Neural cell (in vitro differentiated cells): ENCODE measurements around the gene TRUB2. TPM values are rescaled to one million over a fixed set of nuclear protein-coding genes. Genes with fewer than 3 reads are reported as not detected.

Source experiments
- H2AFZ ChIP-seq: fragments of 200-600, 300-800 bp; sonication (generic), shearing (Covaris generic); 2 replicates; pipeline ENCODE4 v1.6.0; 2014; ENCODE audit warnings: low read depth, mild to moderate bottlenecking, antibody characterized with exemption, low read length, moderate library complexity
- H3F3A ChIP-seq: fragments of 200-600 bp; shearing (Covaris generic); 2 replicates; pipeline ENCODE4 v1.6.1; 2016; ENCODE audit warnings: mild to moderate bottlenecking, moderate library complexity, mixed read lengths, antibody characterized with exemption, low read length; ENCODE audit not compliant: insufficient read depth, poor library complexity, severe bottlenecking
- H3K27ac ChIP-seq: fragments of 200-600, 300-800 bp; sonication (generic), shearing (Covaris generic); 2 replicates; pipeline ENCODE4 v1.5.1; 2014; ENCODE audit warnings: mild to moderate bottlenecking, low read length, moderate library complexity
- H3K27me3 ChIP-seq: fragments of 300-800, 200-600 bp; sonication (generic), shearing (Covaris generic); 2 replicates; pipeline ENCODE4 v1.6.0; 2014; ENCODE audit warnings: mild to moderate bottlenecking, low read depth, low read length, moderate library complexity; ENCODE audit not compliant: insufficient read depth
- H3K36me3 ChIP-seq: fragments of 300-800, 200-600 bp; sonication (generic), shearing (Covaris generic); 2 replicates; pipeline ENCODE4 v1.5.1; 2014; ENCODE audit warnings: mild to moderate bottlenecking, antibody characterized with exemption, low read length, moderate library complexity; ENCODE audit not compliant: insufficient read depth
- H3K4me2 ChIP-seq: fragments of 300-800, 200-600 bp; sonication (generic), shearing (Covaris generic); 2 replicates; pipeline ENCODE4 v1.6.0; 2014; ENCODE audit warnings: mild to moderate bottlenecking, low read length
- H3K4me3 ChIP-seq: fragments of 300-800, 200-600 bp; sonication (generic), shearing (Covaris generic); 2 replicates; pipeline ENCODE4 v1.5.1; 2014; ENCODE audit warnings: mild to moderate bottlenecking, low read length, moderate library complexity
- H3K79me2 ChIP-seq: fragments of 200-600 bp; shearing (Covaris generic); replicated peaks from 2 replicates; pipeline ENCODE4 v1.6.0; 2014; ENCODE audit warnings: mild to moderate bottlenecking, low read length, moderate library complexity; ENCODE audit not compliant: insufficient read depth
- H3K9ac ChIP-seq: fragments of 300-800, 200-600 bp; sonication (generic), shearing (Covaris generic); 2 replicates; pipeline ENCODE4 v1.6.1; 2016; ENCODE audit warnings: mild to moderate bottlenecking, low read length, mixed read lengths
- H3K9me2 ChIP-seq: fragments of 200-600 bp; shearing (Covaris generic); 2 replicates; pipeline ENCODE4 v1.6.1; 2016; ENCODE audit warnings: mild to moderate bottlenecking, low read length, mixed read lengths; ENCODE audit not compliant: insufficient read depth
- H3K9me3 ChIP-seq: fragments of 200-600, 300-800 bp; sonication (generic), shearing (Covaris generic); 2 replicates; pipeline ENCODE4 v1.6.1; 2016; ENCODE audit warnings: mild to moderate bottlenecking, mixed run types, low read length, moderate library complexity, mixed read lengths
- H4K20me1 ChIP-seq: fragments of 200-600 bp; shearing (Covaris generic); 2 replicates; pipeline ENCODE4 v1.6.1; 2016; ENCODE audit warnings: mild to moderate bottlenecking, mixed run types; ENCODE audit not compliant: insufficient read depth
- EP300 ChIP-seq: fragments of 450-650 bp; conservative IDR thresholded peaks from 2 replicates; pipeline ENCODE4 v1.6.1; 2014; ENCODE audit warnings: antibody characterized with exemption, mild to moderate bottlenecking, moderate library complexity; ENCODE audit not compliant: poor library complexity, severe bottlenecking
- EZH2 ChIP-seq: fragments of 200-600, 300-800 bp; shearing (Covaris generic), sonication (generic); IDR thresholded peaks from 2 replicates; pipeline ENCODE4 v1.6.1; 2014; ENCODE audit warnings: antibody characterized with exemption, low read length, borderline replicate concordance, mild to moderate bottlenecking; ENCODE audit not compliant: insufficient read depth, poor library complexity, severe bottlenecking
- MXI1 ChIP-seq: fragments of 450-650 bp; conservative IDR thresholded peaks from 2 replicates; pipeline ENCODE4 v1.6.1; 2014; ENCODE audit warnings: antibody characterized with exemption, mild to moderate bottlenecking; ENCODE audit not compliant: poor library complexity, severe bottlenecking
- POLR2AphosphoS5 ChIP-seq: IDR thresholded peaks from 2 replicates; pipeline ENCODE4 v1.6.1; 2012
- RAD21 ChIP-seq: fragments of 450-650 bp; conservative IDR thresholded peaks from 2 replicates; pipeline ENCODE4 v1.6.1; 2014; ENCODE audit warnings: antibody characterized with exemption, mild to moderate bottlenecking, moderate library complexity
- REST ChIP-seq: IDR thresholded peaks from 2 replicates; pipeline ENCODE4 v1.6.1; 2012; ENCODE audit warnings: borderline replicate concordance
- SMC3 ChIP-seq: fragments of 450-650 bp; conservative IDR thresholded peaks from 2 replicates; pipeline ENCODE4 v1.6.1; 2014; ENCODE audit warnings: antibody characterized with exemption, mild to moderate bottlenecking, moderate library complexity; ENCODE audit not compliant: poor library complexity
- TAF1 ChIP-seq: IDR thresholded peaks from 2 replicates; pipeline ENCODE4 v1.6.1; 2012; ENCODE audit warnings: low read depth
- polyA plus RNA-seq: library from polyadenylated mRNA; depleted of rRNA; stranded (reverse); fragments of >200 nt; gene quantifications from 2 replicates; pipeline ENCODE4 v1.2.3, GENCODE V29; 2014
- TF ChIP-seq, protein P1 (sequence below): fragments of 450-650 bp; IDR thresholded peaks from 2 replicates; pipeline ENCODE4 v1.5.1; 2014; ENCODE audit warnings: antibody characterized with exemption, mild to moderate bottlenecking, moderate library complexity; ENCODE audit not compliant: poor library complexity, severe bottlenecking

The TRUB2 gene
- polyA plus RNA-seq, 1 donor from 2014 or later = 22.3 TPM

GRCh38 chr9:128298535-128299482 is 23.4 kb downstream of the TRUB2 start:
- Histone ChIP-seq H3K79me2 (no peaks in the 10 kb centered on the region), H3K27ac (no peak overlapping the region), H3K9ac (no peak overlapping the region), H3K9me3 (no peaks in the 10 kb centered on the region), H3K36me3 (no peaks in the 10 kb centered on the region), H3K4me3 (no peak overlapping the region), H3K4me2 (no peak overlapping the region), H3K27me3 (no peaks in the 10 kb centered on the region), H3K9me2 (no peaks in the 10 kb centered on the region), H3F3A (no peaks in the 10 kb centered on the region), H4K20me1 (no peaks in the 10 kb centered on the region), H2AFZ (no peak overlapping the region)
- no peak for TF ChIP-seq EP300
- no peak for TF ChIP-seq MXI1
- TF ChIP-seq EZH2 = no peak
- TF ChIP-seq TAF1 = no peak
- TF ChIP-seq REST = no peak
- TF ChIP-seq RAD21 = no peak
- TF ChIP-seq, protein P1, sequence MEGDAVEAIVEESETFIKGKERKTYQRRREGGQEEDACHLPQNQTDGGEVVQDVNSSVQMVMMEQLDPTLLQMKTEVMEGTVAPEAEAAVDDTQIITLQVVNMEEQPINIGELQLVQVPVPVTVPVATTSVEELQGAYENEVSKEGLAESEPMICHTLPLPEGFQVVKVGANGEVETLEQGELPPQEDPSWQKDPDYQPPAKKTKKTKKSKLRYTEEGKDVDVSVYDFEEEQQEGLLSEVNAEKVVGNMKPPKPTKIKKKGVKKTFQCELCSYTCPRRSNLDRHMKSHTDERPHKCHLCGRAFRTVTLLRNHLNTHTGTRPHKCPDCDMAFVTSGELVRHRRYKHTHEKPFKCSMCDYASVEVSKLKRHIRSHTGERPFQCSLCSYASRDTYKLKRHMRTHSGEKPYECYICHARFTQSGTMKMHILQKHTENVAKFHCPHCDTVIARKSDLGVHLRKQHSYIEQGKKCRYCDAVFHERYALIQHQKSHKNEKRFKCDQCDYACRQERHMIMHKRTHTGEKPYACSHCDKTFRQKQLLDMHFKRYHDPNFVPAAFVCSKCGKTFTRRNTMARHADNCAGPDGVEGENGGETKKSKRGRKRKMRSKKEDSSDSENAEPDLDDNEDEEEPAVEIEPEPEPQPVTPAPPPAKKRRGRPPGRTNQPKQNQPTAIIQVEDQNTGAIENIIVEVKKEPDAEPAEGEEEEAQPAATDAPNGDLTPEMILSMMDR = no peak
- TF ChIP-seq SMC3 = no peak
- TF ChIP-seq POLR2AphosphoS5 = no peak

DNA sequence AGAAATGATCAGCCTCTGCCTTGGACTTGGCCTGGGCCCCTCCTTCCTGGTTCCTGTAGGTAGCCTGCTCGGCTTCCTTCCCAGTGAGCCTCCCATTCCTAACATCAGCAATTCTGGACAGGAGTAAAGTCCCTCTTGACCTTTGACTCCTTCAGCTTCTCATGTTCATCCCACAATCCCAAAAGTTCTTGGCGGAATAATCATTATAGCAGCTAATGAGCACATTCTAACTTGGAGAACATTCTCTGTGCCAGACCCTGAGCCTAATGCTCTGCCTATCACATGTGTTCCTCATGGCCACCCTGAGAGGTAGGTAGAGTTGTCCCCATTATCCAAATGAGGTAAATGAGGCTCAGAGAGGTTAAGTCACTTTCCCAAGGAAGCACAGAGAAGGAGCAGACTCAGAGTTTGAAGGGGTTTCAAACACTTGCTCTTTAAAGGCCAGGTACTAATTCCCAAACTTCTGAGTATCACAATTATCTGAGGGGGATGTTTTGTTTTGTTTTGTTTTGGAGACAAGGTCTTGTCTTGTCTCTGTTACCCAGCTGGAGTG is 24.9 kb downstream of the TRUB2 start:
- Histone ChIP-seq H3K9ac (no peak overlapping the region), H3K27ac (no peak overlapping the region), H3K4me2 (no peak overlapping the region), H4K20me1 (no peaks in the 10 kb centered on the region), H3K36me3 (no peaks in the 10 kb centered on the region), H3K9me2 (no peaks in the 10 kb centered on the region), H3K4me3 (no peak overlapping the region), H3F3A (no peaks in the 10 kb centered on the region), H2AFZ (no peak overlapping the region), H3K9me3 (no peaks in the 10 kb centered on the region), H3K27me3 (no peaks in the 10 kb centered on the region), H3K79me2 (no peaks in the 10 kb centered on the region)
- TF ChIP-seq, protein P1 = no peak
- TF ChIP-seq TAF1 = no peak
